Kidney tubule cell (primary cell): Measurements from ENCODE around the gene SDCCAG8.

Experiments
- DNase-seq: peaks from one replicate; pipeline ENCODE4 v3.0.0-alpha.2; 2018; ENCODE audit warnings: low spot score

SDCCAG8 gene

DNA sequence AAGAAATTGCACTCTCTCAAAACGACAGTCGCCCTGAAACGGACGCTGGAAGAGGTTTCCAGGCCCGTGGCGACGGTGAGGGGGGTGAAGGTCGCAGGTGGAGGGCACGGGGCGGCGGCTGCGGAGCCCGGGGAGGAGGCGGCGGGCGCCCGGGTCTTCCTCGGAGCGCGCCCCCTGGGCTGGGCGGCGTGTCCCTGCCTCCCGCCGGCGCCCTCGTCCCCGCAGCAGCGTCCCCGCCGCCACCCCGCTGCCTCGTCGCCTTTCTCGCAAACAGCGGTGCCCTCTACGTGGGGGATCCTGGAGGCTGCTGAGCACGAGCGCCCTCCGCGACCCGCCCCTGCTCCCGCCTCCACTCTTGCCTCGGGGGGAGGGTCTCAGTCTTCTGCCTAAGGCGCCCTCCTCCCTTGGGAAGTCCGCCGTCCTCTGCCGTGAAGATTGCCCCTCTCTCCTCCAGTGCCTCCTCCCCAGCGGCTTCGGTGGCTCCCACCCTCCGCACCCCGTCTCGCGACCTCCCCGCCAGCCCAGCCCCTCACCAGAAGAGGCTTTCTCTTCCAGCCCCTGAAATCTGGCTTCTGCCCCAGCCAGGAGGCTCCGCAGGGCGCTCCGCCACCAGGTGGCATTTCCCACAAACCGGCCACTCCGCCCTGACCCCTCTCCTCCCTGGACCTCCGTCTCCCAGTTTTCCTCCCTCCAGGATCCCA is 227.4 kb downstream of the SDCCAG8 start:
- DNase-seq, result no peak

DNA sequence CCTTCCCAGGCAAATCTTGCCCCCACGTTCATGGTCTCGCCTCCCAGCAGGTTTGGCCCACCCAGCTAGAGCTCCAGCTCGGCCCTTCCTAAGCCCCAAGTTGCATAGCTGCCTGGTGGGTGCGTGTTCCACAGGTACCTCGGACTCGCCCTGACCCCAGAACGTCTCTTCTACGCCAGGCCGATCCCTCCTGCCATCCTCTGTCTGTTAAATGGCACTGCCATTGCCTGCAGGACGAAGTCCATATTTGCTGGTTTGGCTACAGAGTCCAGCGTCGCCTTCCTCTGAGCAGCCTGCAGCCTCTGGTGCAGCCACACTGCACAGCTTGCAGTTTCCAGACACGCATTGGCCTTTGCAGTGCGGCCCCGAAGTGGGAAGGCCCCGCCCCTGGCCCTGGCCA is 228.1 kb downstream of the SDCCAG8 start:
- no peak for DNase-seq

DNA sequence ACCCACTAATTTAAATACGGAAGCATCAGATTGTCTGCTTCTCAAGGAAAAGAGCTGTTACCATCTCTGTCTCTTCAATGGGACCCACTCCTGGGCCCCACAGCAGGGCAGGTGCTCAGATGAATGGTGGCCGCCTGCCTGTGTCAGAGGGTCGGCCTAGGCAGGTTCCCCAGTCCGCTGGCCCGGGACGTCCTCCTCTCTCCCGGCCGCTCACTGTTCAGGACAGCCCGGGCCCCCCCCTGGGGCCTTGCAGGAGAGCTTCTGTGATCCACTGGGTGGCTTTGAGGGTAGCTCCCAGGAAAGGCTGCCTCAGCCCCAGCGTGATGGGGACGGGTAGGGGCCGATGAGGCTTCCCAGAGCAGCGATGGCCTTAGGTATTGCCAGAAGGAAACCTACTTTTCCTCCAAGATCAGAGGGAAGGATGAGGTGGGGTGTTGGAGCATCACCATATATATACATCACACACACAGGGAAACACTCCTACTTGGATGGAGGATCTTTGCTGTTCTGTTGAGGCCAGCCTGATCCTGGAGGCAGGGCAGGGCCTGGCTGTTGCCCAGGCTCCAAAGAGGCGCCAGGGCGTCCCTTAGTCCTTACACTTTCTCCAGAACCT is 231.3 kb downstream of the SDCCAG8 start:
- DNase-seq, result no peak

DNA sequence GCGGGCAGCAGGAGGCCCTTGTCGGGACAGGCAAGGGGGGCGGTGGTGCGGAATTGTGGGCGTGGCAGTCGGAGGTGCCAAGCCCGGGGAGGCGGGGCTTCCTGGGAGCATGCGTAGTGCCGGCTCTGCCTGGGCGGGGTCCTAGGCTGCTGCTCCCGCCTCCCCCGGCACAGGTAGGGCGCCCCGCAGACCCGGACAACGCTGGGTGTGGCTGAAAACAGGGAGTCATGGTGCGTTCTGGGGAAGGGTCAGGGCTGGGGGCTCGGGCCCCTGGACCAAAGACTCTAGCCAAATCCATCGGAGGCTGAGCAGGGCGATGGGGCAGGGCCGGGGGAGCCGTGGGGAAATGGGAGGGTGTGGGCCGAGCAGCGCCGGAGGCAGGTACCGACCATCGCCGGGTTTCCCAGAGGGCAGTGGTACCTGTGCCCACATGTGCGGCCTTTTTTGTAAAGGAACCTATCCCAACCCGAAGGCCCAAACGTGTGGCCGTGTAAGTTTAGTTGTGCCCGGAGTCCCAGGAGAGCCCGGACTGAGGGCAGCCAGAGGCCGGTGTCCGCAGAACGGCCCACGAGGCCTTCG is 231.9 kb downstream of the SDCCAG8 start:
- DNase-seq, result no peak

DNA sequence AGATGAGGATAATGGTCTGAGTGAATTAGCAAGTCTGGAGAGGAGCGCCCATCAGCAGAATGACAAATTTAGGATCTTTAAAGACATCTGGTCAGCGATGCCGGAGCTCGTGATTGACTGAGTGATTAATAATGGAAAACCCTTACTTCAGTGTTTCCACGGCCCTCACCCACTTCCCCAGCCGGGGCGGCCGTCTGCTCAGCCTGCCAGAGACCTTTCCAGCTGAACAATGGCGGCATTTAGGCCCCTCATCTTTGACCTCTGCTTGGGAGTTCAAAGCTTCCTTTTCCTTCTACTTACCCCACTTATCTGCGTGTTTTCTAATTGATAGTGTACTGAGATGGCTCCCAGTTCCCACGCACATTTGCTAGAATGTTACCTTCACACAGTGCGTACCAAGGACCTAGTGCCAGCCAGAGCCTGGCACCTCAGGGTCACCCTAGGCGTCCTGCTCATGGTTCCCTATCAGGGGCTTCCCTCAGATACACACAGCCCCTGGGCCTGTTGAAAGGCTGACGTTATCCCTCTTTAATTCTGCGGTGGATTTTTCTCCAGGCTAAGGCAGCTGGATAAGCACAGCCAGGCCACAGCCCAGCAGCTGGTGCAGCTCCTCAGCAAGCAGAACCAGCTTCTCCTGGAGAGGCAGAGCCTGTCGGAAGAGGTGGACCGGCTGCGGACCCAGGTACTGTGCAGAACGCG is 232.8 kb downstream of the SDCCAG8 start:
- no peak for DNase-seq

DNA sequence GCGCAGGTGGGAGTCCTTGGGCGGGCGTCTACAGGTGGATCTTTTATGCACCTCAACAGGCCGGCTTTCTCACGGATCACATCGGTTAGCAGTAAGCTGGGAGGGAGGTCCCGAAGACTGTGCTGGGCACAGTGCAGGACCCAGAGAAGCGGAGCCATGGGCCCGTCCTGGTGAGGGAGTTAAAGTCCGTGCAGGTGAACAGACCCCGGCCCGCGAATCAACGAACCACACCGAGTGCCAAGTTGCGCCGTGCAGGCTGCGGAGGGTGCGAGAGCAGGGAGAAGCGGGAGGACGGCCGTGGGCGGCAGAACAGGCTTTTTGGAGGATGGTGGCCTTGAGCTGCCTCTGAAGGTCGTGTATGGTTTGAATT is 233.3 kb downstream of the SDCCAG8 start:
- DNase-seq, result no peak

DNA sequence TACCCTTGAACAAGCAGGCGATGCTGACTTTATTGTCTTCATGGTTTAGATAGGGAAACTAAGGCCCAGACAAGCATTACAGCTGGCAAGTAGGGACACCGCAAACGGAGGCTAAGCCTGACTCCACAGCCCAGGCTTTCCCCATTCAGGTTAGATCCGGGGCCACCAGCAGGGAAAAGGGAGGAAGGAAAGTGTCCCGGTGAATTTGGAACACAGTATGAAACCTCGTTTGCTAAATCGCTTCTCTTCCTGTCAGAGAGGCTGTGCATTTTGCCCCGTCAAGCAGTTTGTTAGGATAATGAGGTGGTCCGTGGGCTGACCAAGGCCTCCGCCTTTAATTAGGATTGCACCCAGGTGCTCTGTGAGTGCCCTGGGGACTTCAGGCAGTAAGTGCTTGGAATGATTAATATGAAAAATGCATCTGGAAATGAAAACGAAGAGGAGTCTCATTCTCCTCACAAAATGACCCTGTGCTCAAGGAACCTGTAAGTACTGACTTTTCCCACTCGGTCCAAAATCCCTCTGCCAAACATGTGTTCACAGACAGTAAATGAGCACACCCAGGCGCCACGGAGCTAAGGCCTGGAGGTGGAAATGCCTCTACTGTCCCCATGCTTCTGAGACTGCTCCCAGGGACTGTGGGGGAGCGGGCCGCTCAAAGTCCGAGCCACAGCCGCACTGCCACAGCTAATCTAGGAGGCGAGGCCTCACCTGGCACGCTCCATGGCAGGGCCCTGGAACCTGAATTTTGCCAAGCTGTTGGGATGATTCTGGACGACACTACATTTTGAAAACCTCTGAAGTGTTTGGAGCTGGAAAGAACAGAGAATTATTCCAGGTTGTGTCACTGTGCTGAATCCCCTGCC is 234.1 kb downstream of the SDCCAG8 start:
- no peak for DNase-seq

DNA sequence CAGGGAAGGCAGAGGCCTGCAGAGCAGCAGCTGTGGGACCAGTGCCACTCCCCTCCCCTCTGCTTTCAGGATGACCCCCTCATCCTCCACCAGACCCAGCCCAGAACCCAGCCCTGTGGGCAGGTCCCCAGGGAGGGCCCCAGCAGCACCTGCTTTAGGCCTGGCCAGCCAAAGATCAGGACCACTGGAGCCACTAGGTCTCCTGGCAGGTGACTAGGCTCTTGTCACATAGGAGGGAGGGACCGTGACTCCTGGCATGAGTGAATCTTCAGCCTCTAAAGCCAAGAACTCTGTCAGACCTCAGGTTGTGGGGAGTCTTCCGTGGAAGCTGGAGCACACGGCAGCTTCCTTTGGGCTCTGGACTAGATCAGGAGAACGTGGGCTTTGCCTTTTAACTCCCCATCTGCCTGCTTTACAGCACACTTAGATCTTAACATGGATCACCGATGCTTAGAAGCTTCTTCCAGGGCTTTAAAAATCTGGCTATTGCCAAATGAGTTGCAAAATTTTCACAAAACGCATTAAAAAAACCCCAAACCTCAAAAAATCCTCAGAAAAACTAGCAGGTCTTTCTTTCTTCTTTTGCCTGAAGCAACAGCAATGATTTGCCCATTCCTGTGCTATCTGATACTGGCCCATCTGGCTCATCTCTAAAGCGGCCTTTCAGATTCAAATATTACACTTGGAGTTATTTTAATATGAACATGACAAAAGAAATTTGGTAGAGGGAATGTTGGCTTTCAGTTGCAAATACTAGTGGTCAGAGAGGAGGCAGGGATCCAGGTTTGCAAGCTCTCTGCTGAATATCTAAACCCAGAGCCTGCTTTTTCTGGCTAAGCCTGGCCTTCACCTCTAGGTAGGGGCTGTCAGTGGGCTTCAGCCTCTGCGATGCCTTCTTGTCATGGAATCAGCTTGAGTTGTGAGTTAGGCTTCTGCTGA is 235.2 kb downstream of the SDCCAG8 start:
- no peak for DNase-seq

DNA sequence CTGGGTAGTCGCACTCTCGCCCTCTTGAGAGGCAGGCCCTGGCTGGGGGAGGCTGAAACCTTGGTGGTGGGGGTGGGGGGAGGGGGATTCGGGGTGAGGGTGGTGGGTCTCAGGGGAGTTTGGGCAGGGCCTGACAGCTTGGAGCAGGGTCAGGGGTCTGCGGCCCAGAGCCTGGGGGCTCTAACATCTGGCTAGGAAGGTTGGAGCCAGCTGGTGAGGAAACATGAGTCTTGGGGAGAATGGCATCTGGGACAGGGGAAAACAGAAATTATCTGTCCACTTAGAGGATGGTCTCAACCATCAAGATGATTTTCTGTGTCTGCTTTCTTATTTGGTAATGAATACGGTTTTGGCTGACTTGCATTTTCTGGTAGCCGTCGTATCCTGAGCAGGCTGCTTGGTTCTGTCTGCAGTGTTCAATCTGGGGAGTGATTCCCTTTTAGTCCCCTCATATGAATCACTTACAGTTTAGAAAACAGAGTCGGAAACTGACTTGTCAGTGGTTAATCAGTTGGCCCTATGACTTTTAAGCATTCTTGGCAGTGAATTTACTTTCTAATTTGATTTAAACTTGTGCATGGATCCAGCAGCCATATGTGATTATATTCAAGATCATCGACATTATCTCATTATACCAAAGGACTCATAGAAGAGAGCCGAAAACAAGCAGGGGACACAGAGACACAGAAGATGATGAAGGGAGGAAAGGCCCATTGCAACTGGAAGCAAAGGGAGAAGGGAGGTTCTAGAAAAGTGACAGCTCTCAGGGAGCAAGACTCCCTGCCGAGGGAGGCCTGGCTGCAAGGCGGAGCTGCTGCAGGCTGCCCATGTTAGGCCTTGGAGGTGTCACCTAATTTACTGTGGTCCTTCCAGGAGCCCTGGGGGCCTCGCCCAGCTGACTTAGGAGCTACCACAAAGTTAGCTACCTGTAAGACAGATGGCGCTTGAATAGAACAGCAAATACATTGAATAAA is 237.6 kb downstream of the SDCCAG8 start:
- no peak for DNase-seq

DNA sequence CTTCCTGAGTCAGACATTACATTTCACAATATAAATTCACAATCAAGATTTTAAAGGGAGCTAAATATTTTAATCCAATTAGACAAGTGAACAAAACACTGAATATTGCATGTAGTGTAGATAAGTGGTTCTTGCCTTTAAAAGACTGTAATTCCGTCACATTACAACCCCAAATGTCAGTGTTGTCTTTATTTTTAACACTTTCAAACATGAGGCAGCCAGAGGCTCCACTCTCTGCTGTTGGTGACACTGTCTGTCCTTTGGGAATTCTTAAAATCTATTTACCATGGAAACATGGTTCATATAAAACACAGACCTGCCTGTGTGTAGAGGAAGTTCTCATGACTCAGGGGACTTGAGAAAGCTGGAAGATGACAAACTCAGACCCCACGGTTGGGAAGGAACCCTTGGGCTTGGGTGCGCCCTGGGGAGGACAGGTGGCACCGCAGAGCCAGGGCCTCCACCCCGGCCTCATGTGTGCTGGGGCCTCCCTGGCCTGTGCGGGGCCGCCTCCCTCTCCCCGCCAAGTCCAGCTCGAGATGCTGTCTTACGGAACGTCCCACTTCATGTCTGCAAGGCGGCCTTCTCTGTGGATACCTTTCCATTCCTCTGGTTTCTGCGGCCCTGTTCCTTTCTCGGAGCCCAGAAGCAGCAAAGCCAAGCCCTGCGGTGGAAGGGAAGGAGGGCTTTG is 239.0 kb downstream of the SDCCAG8 start:
- no peak for DNase-seq

DNA sequence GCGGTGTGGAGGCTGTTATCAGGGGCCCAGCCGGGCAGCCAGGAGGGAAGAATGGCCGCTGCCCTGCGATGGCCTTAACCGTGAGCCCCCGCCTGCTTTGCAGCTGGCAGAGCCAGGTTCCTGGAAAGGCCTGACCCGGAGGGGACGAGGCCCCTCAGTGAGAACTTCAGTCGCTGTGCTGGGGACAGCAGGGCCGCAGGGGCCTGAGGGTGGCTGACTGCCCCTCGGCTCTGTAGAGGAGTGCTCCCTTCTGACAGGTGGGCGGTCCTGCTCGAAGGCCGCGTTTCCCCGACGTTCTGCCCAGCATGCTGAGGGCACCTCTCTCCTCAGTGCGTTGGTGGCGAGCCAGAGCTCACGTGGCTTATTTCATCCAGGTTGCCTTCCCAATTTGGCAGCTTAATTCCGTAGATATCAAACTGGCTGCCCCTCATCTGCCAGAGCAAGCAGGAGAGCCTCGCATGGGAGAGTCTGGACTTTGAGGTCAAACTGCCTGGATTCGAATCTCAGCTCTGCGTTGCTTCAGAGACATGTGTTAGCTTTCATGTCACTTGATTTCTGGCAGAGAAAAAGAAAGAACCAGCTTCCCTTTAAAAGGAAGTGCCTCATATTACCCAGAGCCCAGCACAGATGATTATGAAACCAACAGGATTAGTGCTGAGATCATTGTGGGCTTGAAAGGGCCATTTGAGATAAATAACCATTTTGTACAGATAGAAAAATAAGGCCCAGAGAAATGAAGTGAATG is 239.8 kb downstream of the SDCCAG8 start:
- DNase-seq, result no peak

DNA sequence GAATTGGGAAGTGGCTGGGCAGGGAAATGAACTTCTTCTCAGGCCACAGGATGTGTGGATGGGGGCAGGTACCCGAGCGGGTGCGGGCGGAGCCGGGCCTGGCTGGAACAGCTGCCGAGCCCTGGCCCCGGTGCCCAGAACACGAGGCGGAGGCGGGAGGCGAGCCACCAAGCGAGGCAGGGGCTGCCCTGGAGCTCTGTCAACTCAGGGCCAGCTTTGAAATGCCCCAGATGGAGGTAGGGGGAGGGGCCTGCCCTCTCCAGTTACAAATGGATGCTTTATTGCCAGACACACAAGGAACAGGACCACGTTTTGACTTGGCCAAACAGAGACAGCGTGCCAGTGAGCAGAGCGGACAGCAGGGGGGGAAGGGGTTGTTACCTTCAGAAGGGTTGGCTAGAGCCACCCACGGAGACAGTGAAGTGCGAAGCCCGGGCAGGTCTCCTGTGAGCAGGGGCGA is 240.4 kb downstream of the SDCCAG8 start:
- no peak for DNase-seq

DNA sequence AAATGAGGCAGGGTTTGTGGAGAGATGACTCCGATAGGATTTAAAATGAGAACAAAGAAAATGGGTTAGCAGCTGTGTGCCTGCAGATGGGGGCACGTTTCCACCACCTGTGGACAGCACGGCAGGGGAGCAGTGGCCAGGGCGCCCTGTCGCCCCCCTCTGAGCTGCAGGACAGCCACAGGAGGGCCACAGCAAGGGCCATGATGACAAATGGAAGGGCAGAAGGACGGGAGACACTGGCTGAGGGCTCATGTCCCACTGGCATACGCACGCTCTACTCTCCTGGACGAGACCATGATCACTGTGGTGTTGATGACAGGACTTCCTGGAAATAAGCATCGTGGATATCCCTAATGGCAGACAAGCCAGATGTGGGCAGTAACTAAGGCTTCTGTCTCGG is 241.0 kb downstream of the SDCCAG8 start:
- DNase-seq, result no peak

DNA sequence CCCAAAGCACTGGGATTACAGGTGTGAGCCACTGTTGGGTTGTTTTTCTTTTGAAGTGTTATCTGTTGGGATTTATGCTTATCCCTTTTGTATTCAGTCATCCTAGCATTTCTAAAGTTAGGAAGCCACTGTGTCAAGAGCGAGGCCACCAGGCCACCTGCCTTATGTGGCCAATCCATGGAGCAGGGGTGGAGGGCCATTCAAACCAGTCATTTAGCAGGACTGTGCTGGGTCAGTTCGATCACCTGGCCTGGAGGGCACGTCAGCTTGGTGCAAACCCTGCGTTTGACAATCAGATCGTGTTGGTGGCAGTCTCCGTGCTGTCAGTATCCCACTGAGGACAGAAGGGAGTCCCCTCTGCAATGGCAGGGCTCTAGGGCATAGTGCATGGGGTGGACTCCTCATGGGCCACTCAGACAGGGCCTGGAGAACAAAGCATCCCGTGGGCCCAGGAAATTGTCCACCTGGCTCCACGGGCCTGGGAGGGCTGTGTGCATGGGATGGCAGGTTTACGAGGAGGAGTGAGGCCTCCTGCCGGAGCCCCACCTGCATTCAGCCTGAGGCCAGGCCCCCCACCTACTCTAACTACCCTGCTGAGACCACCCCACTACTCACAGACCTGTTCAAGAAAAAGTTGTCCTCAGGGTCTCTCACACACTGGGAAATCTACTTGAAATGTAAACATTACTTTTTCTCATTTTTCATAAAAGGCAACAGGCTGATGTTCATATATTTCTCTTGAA is 242.3 kb downstream of the SDCCAG8 start:
- DNase-seq, result no peak

DNA sequence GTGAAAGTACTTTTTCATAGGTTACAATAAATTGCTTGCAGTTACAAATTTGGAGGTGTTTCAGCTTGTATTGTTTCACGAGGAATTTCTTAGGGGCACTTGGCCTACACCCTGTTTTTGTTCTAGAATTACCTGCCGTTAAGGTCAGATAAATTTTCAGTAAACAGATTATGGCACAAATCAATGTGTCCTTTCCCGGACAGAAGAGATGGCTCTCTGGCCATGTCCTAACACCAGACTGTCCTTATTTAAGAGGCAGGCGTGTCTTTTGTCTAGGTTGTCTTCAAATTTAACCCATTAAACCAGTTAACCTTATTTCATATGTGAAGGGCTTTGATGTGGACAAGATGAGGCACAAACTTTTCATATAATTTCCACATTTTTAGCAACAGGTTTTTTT is 243.4 kb downstream of the SDCCAG8 start:
- no peak for DNase-seq

DNA sequence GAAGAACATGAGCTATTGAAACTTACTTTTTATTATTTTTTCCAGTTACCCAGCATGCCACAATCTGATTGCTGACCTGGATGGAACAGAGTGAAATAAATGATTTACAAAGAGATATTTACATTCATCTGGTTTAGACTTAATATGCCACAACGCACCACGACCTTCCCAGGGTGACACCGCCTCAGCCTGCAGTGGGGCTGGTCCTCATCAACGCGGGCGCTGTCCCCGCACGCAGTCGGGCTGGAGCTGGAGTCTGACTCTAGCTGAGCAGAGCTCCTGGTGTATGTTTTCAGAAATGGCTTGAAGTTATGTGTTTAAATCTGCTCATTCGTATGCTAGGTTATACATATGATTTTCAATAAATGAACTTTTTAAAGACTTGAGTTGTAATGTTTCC is 243.9 kb downstream of the SDCCAG8 start:
- DNase-seq, result no peak

DNA sequence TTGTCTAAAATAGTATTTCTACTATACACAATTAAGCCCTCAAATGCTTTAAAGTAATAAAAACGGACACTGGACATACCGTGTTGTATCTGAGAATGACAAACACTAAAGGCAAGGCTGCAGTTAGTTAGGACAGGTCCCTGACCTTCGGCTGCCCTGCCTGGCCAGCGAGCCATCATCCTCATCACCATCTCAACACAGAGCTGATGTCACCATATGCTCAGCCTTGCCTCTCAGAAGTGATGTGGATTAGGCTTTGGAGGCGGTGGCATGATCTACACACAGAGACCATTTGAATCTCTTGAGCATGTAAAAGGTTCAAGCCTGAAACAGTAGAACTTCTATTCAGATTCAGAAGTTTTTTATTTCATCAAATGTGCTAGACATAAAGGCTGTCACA is 244.7 kb downstream of the SDCCAG8 start:
- DNase-seq, result no peak

DNA sequence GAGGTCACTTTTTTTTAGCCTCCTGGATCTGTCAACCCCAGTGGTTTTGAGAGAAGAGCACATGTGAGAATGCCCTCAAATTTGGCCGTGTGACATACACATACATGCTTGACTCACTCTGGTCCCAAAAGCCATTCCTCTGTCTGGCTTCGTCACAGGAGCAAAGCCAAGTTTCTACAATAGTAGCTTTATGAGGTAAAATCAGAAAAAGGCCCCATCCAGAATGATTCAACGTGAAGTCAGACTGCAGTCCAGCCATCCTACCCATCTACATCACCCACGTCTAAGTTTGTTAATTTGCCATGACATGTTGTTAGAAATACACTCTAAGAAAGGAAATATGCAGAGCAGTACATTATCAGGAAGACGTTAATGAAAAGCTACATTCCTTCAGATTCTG is 245.2 kb downstream of the SDCCAG8 start:
- no peak for DNase-seq
